T-cell (primary cell): ENCODE measurements around the gene MICAL2. TPM values are rescaled to one million over a fixed set of nuclear protein-coding genes. Genes with fewer than 3 reads are reported as not detected.

ENCODE experiments used
- ATAC-seq, 4 experiments: fragments of 200-7000 bp in 3 of 4; fragments of 150-1000 bp in 1 of 4; cut with Tn5 transposase; replicated peaks in 1 of 4; 1 replicate in 3 of 4; 2 replicates in 1 of 4; pipeline ENCODE4 v1.10.0; 2021; ENCODE audit warnings: moderate library complexity in 3 of 4, mild to moderate bottlenecking in 2 of 4, moderate number of reproducible peaks in 1 of 4
- CTCF ChIA-PET, 2 donors: fragments of 300-600 bp; sonication (Branson Sonifier 250); formaldehyde crosslinking; loops; one replicate each; lab custom pipeline; 2022; ENCODE audit warnings: antibody characterized with exemption in 2 of 2; lab: Charles Lee
- POLR2A ChIA-PET, 2 donors: fragments of 300-600 bp; sonication (Branson Sonifier 250); formaldehyde crosslinking; loops; one replicate each; lab custom pipeline; 2022; ENCODE audit warnings: antibody characterized with exemption in 2 of 2; lab: Charles Lee
- DNase-seq, 35 experiments: peaks; one replicate each; pipeline versions ENCODE4 v3.0.0 to v3.0.0-alpha.2; 2013 to 2023
- H3K27ac ChIP-seq: one replicate; pipeline ENCODE4 v1.5.1; 2013; ENCODE audit warnings: low read length
- H3K27me3 ChIP-seq, 2 experiments: replicated peaks in 1 of 2; 1 replicate in 1 of 2; 2 replicates in 1 of 2; pipeline versions ENCODE4 v1.6.1 to v1.7.0; 2013; ENCODE audit warnings: low read length in 1 of 2, mixed read lengths in 1 of 2; ENCODE audit not compliant: control insufficient read depth in 2 of 2, insufficient read depth in 2 of 2; ENCODE audit errors: extremely low read depth in 1 of 2
- H3K36me3 ChIP-seq, 2 donors: 1 replicate in 1 of 2; 2 replicates in 1 of 2; pipeline versions ENCODE4 v1.6.1 to v1.7.0; 2013; ENCODE audit warnings: low read length in 1 of 2; ENCODE audit not compliant: control insufficient read depth in 2 of 2, insufficient read depth in 1 of 2; ENCODE audit errors: extremely low read depth in 1 of 2
- H3K4me1 ChIP-seq, 2 experiments: 1 replicate in 1 of 2; 2 replicates in 1 of 2; pipeline versions ENCODE4 v1.6.1 to v1.7.0; 2013; ENCODE audit warnings: low read length in 2 of 2, mixed read lengths in 1 of 2; ENCODE audit not compliant: insufficient read depth in 2 of 2, control insufficient read depth in 1 of 2; ENCODE audit errors: extremely low read depth in 1 of 2
- H3K4me3 ChIP-seq, 2 donors: 1 replicate in 1 of 2; 2 replicates in 1 of 2; pipeline versions ENCODE4 v1.5.1 to v1.7.0; 2013; ENCODE audit warnings: mild to moderate bottlenecking in 2 of 2, low read length in 1 of 2, moderate library complexity in 1 of 2; ENCODE audit not compliant: control insufficient read depth in 1 of 2; ENCODE audit errors: extremely low read depth in 1 of 2
- H3K9me3 ChIP-seq: 2 replicates; pipeline ENCODE4 v1.7.0; 2013
- H3K27ac Mint-ChIP-seq, 2 donors: one replicate each; pipeline ENCODE4 v1.8.0; 2020 to 2021; ENCODE audit warnings: mild to moderate bottlenecking in 2 of 2, mixed read lengths in 2 of 2
- H3K27me3 Mint-ChIP-seq, 2 donors: one replicate each; pipeline ENCODE4 v1.8.0; 2021 to 2022; ENCODE audit warnings: mixed read lengths in 2 of 2
- H3K36me3 Mint-ChIP-seq: one replicate; pipeline ENCODE4 v1.8.0; 2021; ENCODE audit warnings: mixed read lengths
- H3K4me1 Mint-ChIP-seq, 3 donors: one replicate each; pipeline ENCODE4 v1.8.0; 2020 to 2022; ENCODE audit warnings: mixed read lengths in 3 of 3, mild to moderate bottlenecking in 1 of 3
- H3K4me3 Mint-ChIP-seq, 3 donors: one replicate each; pipeline ENCODE4 v1.8.0; 2020 to 2022; ENCODE audit warnings: mild to moderate bottlenecking in 3 of 3, mixed read lengths in 3 of 3, moderate library complexity in 3 of 3
- H3K9me3 Mint-ChIP-seq, 3 donors: one replicate each; pipeline ENCODE4 v1.8.0; 2020 to 2022; ENCODE audit warnings: mixed read lengths in 3 of 3
- WGBS: methylation state at CpG from one replicate; pipeline ENCODE4 v1.1.5; 2013; ENCODE audit warnings: missing lambda C conversion rate; ENCODE audit not compliant: insufficient coverage; 5-methylcytosine and 5-hydroxymethylcytosine counted together
- total RNA-seq, 35 experiments: library from RNA in 6 of 35; stranded (reverse) in 6 of 35; fragments of 120-200 nt in 1 of 35; gene quantifications; one replicate each; pipeline versions ENCODE4 v1.2.1 to v1.2.4 and lab custom pipeline; 2013 to 2026

The MICAL2 gene
- total RNA-seq, 5 donors from 2014 or later (not counting 1 experiment from before 2014, with no cell fraction given), result 13.7 to 38.7 (median 22.9) TPM

DNA sequence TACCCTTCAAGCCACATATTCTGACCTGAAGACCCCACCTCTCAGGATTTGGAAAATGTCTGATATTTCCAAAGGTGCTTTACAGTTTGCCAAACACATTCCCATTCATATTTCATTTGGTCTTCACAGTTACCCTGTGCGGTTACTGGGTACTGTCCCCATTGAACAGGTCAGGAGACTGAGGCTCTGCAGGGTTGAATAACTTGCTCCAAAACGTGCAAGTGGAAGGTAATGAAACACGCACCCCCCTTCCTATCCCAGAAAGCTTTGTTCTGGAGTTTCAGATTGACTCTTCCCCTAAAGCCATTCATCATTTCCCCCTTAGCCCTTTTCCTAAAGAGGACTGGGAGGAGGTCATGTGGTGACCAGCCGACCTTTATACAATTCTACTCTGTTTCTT is 18.8 kb downstream of the MICAL2 start:
- ATAC-seq (no peak), DNase-seq (no peak)
- POLR2A ChIA-PET, result no interaction called here
- Mint-ChIP-seq H3K36me3 (no peaks in the 10 kb centered on the region), H3K4me1 (peaks cover 22 to 29% (median 27%) of the 10 kb centered on the region in 3 donors), H3K27ac (no peak overlapping the region), H3K9me3 (no peaks in the 10 kb centered on the region), H3K4me3 (no peak overlapping the region), H3K27me3 (no peaks in the 10 kb centered on the region)
- CTCF ChIA-PET, result no interaction called here
- Histone ChIP-seq H3K27ac (no peak overlapping the region), H3K9me3 (no peaks in the 10 kb centered on the region), H3K27me3 (no peaks in the 10 kb centered on the region), H3K36me3 (no peaks in the 10 kb centered on the region), H3K4me1 (peaks cover 21 to 25% of the 10 kb centered on the region in 2 experiments), H3K4me3 (no peak overlapping the region)
- WGBS, result no CpG with 5 or more reads among the region's 4 CpGs

DNA sequence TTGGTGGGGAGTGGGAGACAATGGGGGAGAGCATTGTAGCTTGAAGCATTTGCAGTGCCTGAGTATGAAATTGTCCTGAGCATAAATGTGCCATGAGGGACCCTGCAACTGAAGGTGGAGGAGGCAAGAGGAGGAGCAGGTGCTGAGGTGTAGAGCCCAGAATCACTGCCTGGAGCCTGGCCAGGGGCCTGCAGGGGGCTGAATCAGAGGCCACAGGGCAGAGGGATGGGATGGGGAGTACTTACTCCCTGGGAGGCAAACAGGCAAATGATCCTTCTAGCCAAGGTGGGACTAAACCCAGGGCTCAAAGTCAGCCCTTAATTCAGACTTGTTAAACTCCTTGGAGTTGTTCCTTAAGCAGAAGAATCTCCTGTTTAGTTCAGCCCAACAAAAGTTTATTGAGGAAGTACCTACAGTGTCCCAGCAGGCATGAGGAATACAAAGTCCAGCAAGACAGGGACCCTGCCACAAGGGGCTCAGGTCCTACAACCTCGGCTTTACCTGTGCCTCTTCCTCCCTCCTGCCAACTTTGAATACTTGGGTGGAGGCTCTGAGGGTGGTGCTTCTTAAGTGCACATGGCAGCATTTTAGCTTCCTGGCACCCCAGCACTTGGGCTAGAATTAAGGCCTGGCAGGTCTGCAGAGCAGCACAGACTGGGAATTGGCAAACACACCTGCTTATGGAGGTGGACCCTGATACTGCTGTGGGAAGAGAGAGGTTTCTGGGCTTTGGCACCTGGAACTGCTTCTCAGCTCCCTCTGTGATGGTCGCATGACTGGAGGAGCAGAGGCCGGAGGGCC is 20.0 kb downstream of the MICAL2 start:
- Histone ChIP-seq H3K4me1 (peaks cover 16 to 25% of the 10 kb centered on the region in 2 experiments), H3K27ac (no peak overlapping the region), H3K4me3 (no peak overlapping the region), H3K9me3 (no peaks in the 10 kb centered on the region), H3K27me3 (no peaks in the 10 kb centered on the region), H3K36me3 (no peaks in the 10 kb centered on the region)
- CTCF ChIA-PET, result no interaction called here
- H3K4me1 Mint-ChIP-seq, result peaks cover 16 to 26% (median 21%) of the 10 kb centered on the region in 3 donors
- WGBS, result 100% methylated on average over 1 of the region's 3 CpGs
- no peak overlapping the region for H3K27ac Mint-ChIP-seq
- no peak overlapping the region for H3K4me3 Mint-ChIP-seq
- H3K9me3 Mint-ChIP-seq, result no peaks in the 10 kb centered on the region
- DNase-seq (no peak), ATAC-seq (no peak)
- POLR2A ChIA-PET, result no interaction called here
- no peaks in the 10 kb centered on the region for H3K36me3 Mint-ChIP-seq
- H3K27me3 Mint-ChIP-seq, result no peaks in the 10 kb centered on the region

DNA sequence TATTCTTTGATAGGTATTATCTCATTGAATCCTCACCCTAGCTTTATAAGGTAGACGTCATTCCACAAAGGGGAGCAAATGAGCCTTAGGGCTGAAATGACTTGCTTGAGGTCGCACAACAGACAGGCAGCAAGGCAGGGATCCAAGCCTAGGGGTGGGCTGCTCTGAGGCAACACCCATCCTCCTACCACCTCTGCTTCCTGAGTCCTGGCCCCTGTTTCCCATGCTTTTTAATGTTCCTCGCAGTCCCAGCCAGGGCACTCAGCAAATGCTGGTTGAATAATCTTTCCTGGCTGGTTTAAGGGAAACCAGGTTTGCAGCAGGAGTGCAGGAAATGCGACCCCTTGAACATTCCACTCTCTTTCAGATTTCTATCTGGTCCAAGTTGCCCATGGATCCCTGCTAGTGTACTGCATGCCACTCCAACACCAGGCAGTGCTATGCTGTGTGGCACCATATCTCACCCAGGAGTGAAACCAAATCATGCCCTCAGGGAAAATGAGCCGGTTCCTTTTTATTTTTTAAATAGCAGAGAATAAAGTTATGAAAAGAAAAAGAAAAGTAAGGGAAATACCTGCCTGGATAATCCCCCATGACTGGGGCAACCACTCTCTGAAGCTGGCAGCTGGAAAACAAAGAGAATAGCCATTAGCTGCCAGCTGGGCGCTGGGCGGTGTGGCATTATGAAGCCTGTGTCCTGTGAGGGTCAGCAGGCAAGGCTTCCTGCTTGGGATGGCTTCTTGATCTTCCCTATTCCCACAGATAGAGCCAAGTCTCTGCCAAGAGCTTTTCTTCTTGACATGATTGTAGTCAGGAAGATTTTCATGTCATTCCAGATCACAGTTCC is 21.8 kb downstream of the MICAL2 start:
- Histone ChIP-seq H3K4me3 (no peak overlapping the region), H3K27ac (no peak overlapping the region), H3K9me3 (no peaks in the 10 kb centered on the region), H3K27me3 (no peaks in the 10 kb centered on the region), H3K4me1 (peaks cover 16 to 25% of the 10 kb centered on the region in 2 experiments), H3K36me3 (no peaks in the 10 kb centered on the region)
- 88% methylated on average over 3 of the region's 7 CpGs for WGBS
- no peak overlapping the region for H3K27ac Mint-ChIP-seq
- no peak for ATAC-seq
- CTCF ChIA-PET, result no interaction called here
- no peaks in the 10 kb centered on the region for H3K27me3 Mint-ChIP-seq
- H3K9me3 Mint-ChIP-seq, result no peaks in the 10 kb centered on the region
- no peak overlapping the region for H3K4me3 Mint-ChIP-seq
- POLR2A ChIA-PET, result no interaction called here
- H3K36me3 Mint-ChIP-seq, result no peaks in the 10 kb centered on the region
- DNase-seq, result no peak
- peaks cover 16 to 22% (median 21%) of the 10 kb centered on the region in 3 donors for H3K4me1 Mint-ChIP-seq

DNA sequence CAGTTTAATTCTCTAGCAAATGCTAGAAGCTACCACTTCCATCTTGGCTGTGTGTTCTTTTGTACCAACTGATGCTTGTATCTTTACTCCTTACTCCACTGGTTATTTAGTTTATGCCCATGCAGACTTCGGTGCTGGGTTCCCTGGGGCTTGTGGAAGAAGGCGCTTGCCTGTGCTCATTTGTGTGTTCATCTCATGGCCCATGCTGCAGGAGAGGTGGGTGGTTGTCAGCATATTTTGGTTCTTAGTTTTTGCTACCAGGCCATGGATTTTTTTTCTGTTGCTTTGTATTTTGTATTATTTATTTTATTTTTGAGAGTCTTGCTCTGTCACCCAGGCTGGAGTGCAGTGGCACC is 22.4 kb downstream of the MICAL2 start:
- H3K4me1 Mint-ChIP-seq, result peaks cover 16 to 22% (median 21%) of the 10 kb centered on the region in 3 donors
- Histone ChIP-seq H3K27me3 (no peaks in the 10 kb centered on the region), H3K4me3 (no peak overlapping the region), H3K27ac (no peak overlapping the region), H3K36me3 (no peaks in the 10 kb centered on the region), H3K9me3 (no peaks in the 10 kb centered on the region), H3K4me1 (peaks cover 16 to 25% of the 10 kb centered on the region in 2 experiments)
- no peaks in the 10 kb centered on the region for H3K27me3 Mint-ChIP-seq
- no peak for DNase-seq
- H3K4me3 Mint-ChIP-seq, result no peak overlapping the region
- no peaks in the 10 kb centered on the region for H3K36me3 Mint-ChIP-seq
- CTCF ChIA-PET, result no interaction called here
- 90% methylated on average over 2 of the region's 2 CpGs for WGBS
- ATAC-seq, result no peak
- H3K9me3 Mint-ChIP-seq, result no peaks in the 10 kb centered on the region
- POLR2A ChIA-PET, result no interaction called here
- H3K27ac Mint-ChIP-seq, result peak overlapping the region in 1 of 2 donors; percentile 16

DNA sequence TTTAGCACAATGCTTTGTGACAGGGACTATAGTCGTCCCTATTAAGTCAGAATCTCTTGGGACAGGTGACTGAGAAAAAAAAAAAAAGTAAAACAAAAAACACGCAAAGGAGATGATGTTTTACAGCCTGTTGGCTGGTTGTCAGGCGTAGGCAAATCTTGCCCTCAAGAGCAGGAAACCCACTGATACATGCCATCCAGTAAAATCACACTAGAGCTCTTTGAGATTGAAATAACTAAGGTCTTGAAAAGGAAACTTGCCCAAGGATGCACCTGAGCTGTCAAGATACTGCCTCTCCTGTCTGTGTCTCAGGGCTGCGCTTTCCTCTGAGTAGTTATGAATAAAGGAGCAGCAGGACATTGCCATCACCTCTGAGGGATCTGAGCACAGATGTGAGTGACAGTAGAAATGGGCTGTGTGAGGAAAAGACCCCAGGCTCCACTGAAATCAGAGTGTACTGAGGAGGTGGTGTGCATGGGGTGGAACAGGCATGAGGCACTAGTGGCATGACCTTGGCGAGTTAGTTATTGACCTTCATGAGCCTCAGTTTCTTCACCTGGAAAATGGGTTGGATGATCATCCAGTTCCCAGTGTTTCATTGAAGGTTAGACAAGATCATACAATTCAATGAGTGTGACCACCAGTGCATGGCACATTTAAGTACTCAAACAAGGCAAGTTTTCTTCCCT is 23.3 kb downstream of the MICAL2 start:
- H3K4me3 ChIP-seq, result peak overlapping the region in 1 of 2 donors; percentile 5
- no peaks in the 10 kb centered on the region for H3K9me3 ChIP-seq
- 83% methylated on average over 2 of the region's 5 CpGs for WGBS
- peak in 4 of 35 experiments; percentile 0 to 49 (median 8) for DNase-seq
- H3K27me3 ChIP-seq, result no peaks in the 10 kb centered on the region
- H3K4me1 ChIP-seq, result peaks cover 16 to 32% of the 10 kb centered on the region in 2 experiments
- no peaks in the 10 kb centered on the region for H3K36me3 Mint-ChIP-seq
- H3K27ac Mint-ChIP-seq, result peak overlapping the region; percentile 55 to 71
- H3K27ac ChIP-seq, result no peak overlapping the region
- H3K9me3 Mint-ChIP-seq, result no peaks in the 10 kb centered on the region
- H3K27me3 Mint-ChIP-seq, result no peaks in the 10 kb centered on the region
- ATAC-seq, result peak; percentile 56 to 93 (median 68)
- CTCF ChIA-PET, result interaction anchor here in 1 of 2 donors (1.1 kb wide), 1 partner anchor 127 kb away, joined by 4 read pairs; no protein-coding TSS in a partner anchor
- peak overlapping the region in 1 of 3 donors; percentile 54 for H3K4me3 Mint-ChIP-seq
- H3K36me3 ChIP-seq, result no peaks in the 10 kb centered on the region
- H3K4me1 Mint-ChIP-seq, result peaks cover 16 to 26% (median 23%) of the 10 kb centered on the region in 3 donors
- POLR2A ChIA-PET, result interaction anchor here (0.6 kb wide), 2 partner anchors 32 to 523 kb away, joined by 4 read pairs; no protein-coding TSS in a partner anchor

DNA sequence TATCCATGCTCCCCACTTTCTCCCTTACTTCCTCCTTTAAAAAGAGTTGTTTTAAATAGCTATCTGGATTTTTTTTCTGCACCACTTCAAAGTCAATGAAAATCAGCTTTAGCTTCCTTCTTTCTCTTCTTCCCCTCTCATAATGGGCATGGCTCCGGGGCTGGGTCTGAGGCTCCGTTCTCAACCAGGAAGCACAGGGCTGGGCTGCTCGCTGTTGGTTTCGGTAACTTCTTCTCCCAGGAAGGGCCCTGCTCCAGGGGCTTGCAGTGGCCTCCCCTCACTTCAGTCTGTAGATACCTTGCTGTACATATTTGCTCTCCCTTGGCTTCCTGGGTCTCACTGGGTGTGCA is 23.8 kb downstream of the MICAL2 start:
- DNase-seq (peak in 4 of 35 experiments; percentile 9 to 24 (median 20)), ATAC-seq (peak; percentile 36 to 63 (median 56))
- Mint-ChIP-seq H3K36me3 (no peaks in the 10 kb centered on the region), H3K9me3 (no peaks in the 10 kb centered on the region), H3K27me3 (no peaks in the 10 kb centered on the region), H3K4me3 (peak overlapping the region in 2 of 3 donors; percentile 31 to 54), H3K27ac (peak overlapping the region; percentile 60 to 71), H3K4me1 (peaks cover 16 to 26% (median 23%) of the 10 kb centered on the region in 3 donors)
- Histone ChIP-seq H3K9me3 (no peaks in the 10 kb centered on the region), H3K4me3 (no peak overlapping the region), H3K27me3 (no peaks in the 10 kb centered on the region), H3K4me1 (peaks cover 16 to 34% of the 10 kb centered on the region in 2 experiments), H3K27ac (no peak overlapping the region), H3K36me3 (no peaks in the 10 kb centered on the region)
- CTCF ChIA-PET, result no interaction called here
- WGBS, result 40% methylated on average over 4 of the region's 4 CpGs
- POLR2A ChIA-PET, result interaction anchor here (0.6 kb wide), 3 partner anchors 32 to 524 kb away, joined by 4 to 5 read pairs (median 4); no protein-coding TSS in a partner anchor
